Thyroid gland (tissue), 4 donors: ENCODE data around the gene ACSS1.

ENCODE experiments used
- CTCF ChIP-seq, 6 experiments: fragments of 200-600 bp in 3 of 6; fragments of 450-650 bp in 3 of 6; sonication (generic) in 3 of 6; IDR thresholded peaks; one replicate each; pipeline ENCODE4 v1.5.1; 2016 to 2019; ENCODE audit warnings: antibody characterized with exemption in 6 of 6, mild to moderate bottlenecking in 2 of 6, inconsistent platforms in 1 of 6, moderate library complexity in 1 of 6
- POLR2A ChIP-seq, 2 donors: fragments of 450-650 bp; IDR thresholded peaks; one replicate each; pipeline ENCODE4 v1.6.1; 2017; ENCODE audit warnings: antibody characterized with exemption in 2 of 2, mild to moderate bottlenecking in 2 of 2, moderate library complexity in 1 of 2

GRCh38 chr20:25099601-25100140, 41.7 kb upstream of the ACSS1 start:
- TF ChIP-seq CTCF (IDR thresholded peaks at IDR 0.05) (no peak), POLR2A (IDR thresholded peaks at IDR 0.05) (no peak)
